ENCODE data around the gene ZNF483. TPM values are rescaled to one million over a fixed set of nuclear protein-coding genes. Genes with fewer than 3 reads are reported as not detected.

The ZNF483 gene
- total and polyA plus RNA-seq, 9 of the 15 experiments (the other 6 are each of a cell fraction or from before 2014, with no cell fraction given) = 0.04 to 1.0 (median 0.38) TPM

DNA sequence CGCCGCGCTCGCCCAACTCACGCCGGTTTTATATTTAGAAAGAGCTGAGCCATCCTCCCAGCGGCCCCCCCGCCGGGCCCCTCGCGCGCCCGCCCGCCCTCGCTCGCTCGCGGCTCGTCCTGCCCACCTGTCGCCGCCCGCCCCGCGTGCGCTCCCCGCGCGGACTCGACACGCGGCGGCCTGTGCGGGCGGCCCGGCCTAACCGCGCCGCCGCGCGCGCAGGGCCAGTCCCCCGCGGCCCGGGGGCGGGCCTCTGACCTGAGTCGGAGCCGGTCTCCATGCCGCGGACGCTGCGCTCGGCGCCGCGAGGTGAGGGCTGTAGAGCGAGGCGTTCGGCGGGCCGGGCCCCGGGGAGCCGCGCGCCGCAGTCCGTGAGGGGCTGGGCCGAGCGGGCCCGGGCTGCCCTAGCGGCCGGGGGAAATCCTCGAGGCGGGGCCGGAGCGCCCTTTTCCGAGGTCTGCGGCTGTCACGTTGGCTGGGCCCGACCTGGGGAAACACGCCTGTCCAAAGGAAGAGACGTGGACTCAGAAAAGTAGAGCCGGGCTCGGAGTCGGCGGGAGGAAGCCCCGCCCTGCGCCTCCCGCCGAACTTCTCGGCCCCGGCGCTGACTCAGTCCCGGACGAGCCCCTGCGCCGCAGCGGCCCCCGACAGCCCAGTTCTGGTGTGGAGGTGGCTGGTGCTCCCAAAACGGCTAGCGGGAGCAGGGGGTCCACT, 41.0 kb upstream of the ZNF483 start, which contains the start of gene ECPAS (continued):
- no peak for TF ChIP-seq DNMT1 (IDR thresholded peaks at IDR 0.05)
- TF ChIP-seq ZNF444 (CRISPR knock-in tag; IDR thresholded peaks at IDR 0.05) = no peak
- peak; percentile 76; the same call in 1 of the 2 replicates for TF ChIP-seq DPF2 (IDR thresholded peaks at IDR 0.05)
- TF ChIP-seq, protein P1, sequence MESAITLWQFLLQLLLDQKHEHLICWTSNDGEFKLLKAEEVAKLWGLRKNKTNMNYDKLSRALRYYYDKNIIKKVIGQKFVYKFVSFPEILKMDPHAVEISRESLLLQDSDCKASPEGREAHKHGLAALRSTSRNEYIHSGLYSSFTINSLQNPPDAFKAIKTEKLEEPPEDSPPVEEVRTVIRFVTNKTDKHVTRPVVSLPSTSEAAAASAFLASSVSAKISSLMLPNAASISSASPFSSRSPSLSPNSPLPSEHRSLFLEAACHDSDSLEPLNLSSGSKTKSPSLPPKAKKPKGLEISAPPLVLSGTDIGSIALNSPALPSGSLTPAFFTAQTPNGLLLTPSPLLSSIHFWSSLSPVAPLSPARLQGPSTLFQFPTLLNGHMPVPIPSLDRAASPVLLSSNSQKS (CRISPR knock-in tag; IDR thresholded peaks at IDR 0.05) = no peak
- TF ChIP-seq, protein P2, sequence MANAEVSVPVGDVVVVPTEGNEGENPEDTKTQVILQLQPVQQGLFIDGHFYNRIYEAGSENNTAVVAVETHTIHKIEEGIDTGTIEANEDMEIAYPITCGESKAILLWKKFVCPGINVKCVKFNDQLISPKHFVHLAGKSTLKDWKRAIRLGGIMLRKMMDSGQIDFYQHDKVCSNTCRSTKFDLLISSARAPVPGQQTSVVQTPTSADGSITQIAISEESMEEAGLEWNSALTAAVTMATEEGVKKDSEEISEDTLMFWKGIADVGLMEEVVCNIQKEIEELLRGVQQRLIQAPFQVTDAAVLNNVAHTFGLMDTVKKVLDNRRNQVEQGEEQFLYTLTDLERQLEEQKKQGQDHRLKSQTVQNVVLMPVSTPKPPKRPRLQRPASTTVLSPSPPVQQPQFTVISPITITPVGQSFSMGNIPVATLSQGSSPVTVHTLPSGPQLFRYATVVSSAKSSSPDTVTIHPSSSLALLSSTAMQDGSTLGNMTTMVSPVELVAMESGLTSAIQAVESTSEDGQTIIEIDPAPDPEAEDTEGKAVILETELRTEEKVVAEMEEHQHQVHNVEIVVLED (CRISPR knock-in tag; IDR thresholded peaks at IDR 0.05) = no peak
- TF ChIP-seq, protein P3, sequence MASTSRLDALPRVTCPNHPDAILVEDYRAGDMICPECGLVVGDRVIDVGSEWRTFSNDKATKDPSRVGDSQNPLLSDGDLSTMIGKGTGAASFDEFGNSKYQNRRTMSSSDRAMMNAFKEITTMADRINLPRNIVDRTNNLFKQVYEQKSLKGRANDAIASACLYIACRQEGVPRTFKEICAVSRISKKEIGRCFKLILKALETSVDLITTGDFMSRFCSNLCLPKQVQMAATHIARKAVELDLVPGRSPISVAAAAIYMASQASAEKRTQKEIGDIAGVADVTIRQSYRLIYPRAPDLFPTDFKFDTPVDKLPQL (IDR thresholded peaks at IDR 0.05; ENCODE audit: extremely low read depth, insufficient read length) = peak; percentile 8
- no peak for TF ChIP-seq ZNF41 (CRISPR knock-in tag; conservative IDR thresholded peaks at IDR 0.05)
- TF ChIP-seq FOS (IDR thresholded peaks at IDR 0.05; ENCODE audit: extremely low read depth, insufficient read length) = no peak
- 0 out of 2 replicates have a peak, but pooled peaks have one; percentile 49 for TF ChIP-seq KLF1 (tag; IDR thresholded peaks at IDR 0.05)
- TF ChIP-seq, protein P4, sequence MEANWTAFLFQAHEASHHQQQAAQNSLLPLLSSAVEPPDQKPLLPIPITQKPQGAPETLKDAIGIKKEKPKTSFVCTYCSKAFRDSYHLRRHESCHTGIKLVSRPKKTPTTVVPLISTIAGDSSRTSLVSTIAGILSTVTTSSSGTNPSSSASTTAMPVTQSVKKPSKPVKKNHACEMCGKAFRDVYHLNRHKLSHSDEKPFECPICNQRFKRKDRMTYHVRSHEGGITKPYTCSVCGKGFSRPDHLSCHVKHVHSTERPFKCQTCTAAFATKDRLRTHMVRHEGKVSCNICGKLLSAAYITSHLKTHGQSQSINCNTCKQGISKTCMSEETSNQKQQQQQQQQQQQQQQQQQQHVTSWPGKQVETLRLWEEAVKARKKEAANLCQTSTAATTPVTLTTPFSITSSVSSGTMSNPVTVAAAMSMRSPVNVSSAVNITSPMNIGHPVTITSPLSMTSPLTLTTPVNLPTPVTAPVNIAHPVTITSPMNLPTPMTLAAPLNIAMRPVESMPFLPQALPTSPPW (CRISPR knock-in tag; IDR thresholded peaks at IDR 0.05) = peak; percentile 98
- no peak for TF ChIP-seq ZNF282 (CRISPR knock-in tag; IDR thresholded peaks at IDR 0.05)
- TF ChIP-seq EGR1 (conservative IDR thresholded peaks at IDR 0.05) = peak; percentile 11; the same call in 1 of the 2 replicates
- no peak for TF ChIP-seq SETDB1 (IDR thresholded peaks at IDR 0.05; ENCODE audit: low read length)
- TF ChIP-seq, protein P5, sequence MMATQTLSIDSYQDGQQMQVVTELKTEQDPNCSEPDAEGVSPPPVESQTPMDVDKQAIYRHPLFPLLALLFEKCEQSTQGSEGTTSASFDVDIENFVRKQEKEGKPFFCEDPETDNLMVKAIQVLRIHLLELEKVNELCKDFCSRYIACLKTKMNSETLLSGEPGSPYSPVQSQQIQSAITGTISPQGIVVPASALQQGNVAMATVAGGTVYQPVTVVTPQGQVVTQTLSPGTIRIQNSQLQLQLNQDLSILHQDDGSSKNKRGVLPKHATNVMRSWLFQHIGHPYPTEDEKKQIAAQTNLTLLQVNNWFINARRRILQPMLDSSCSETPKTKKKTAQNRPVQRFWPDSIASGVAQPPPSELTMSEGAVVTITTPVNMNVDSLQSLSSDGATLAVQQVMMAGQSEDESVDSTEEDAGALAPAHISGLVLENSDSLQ (IDR thresholded peaks at IDR 0.05) = peak; percentile 21; the same call in 1 of the 2 replicates
- TF ChIP-seq, protein P6, sequence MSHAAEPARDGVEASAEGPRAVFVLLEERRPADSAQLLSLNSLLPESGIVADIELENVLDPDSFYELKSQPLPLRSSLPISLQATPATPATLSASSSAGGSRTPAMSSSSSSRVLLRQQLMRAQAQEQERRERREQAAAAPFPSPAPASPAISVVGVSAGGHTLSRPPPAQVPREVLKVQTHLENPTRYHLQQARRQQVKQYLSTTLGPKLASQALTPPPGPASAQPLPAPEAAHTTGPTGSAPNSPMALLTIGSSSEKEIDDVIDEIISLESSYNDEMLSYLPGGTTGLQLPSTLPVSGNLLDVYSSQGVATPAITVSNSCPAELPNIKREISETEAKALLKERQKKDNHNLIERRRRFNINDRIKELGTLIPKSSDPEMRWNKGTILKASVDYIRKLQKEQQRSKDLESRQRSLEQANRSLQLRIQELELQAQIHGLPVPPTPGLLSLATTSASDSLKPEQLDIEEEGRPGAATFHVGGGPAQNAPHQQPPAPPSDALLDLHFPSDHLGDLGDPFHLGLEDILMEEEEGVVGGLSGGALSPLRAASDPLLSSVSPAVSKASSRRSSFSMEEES (CRISPR knock-in tag; IDR thresholded peaks at IDR 0.05) = no peak
- no peak for TF ChIP-seq TAL1 (IDR thresholded peaks at IDR 0.05)
- TF ChIP-seq CBX3 (IDR thresholded peaks at IDR 0.05; ENCODE audit: borderline replicate concordance in 1 of 2, low read length in 2 of 2) = peak in 1 of 2 experiments; percentile 64; a peak in 1 of 3 replicates
- no peak for TF ChIP-seq SP2 (IDR thresholded peaks at IDR 0.05; ENCODE audit: extremely low read depth, low read depth, low read length, poor library complexity, severe bottlenecking)
- no peak for TF ChIP-seq CBX8 (IDR thresholded peaks at IDR 0.05; ENCODE audit: borderline replicate concordance, extremely low read depth, low read depth, low read length, poor library complexity, severe bottlenecking)

Measured in K562 (cell line).